Uterus (tissue), 2 donors: Measurements from ENCODE around the gene PPP2R2D.
"Not testable (repeated sequence)": the region's sequence is repeated elsewhere in the genome, so short reads cannot be mapped to it uniquely, and the experiment has no call there.

Experiments
- POLR2A ChIP-seq, 2 donors: fragments of 450-650 bp; IDR thresholded peaks; one replicate each; pipeline ENCODE4 v1.6.1; 2016; ENCODE audit warnings: antibody characterized with exemption in 2 of 2, mild to moderate bottlenecking in 1 of 2, moderate library complexity in 1 of 2
- TF ChIP-seq, protein P1 (sequence below), 4 experiments: fragments of 200-600 bp in 2 of 4; fragments of 450-650 bp in 2 of 4; sonication (generic) in 2 of 4; IDR thresholded peaks; one replicate each; pipeline ENCODE4 v1.5.1; 2016 to 2019; ENCODE audit warnings: antibody characterized with exemption in 4 of 4, mild to moderate bottlenecking in 2 of 4, moderate library complexity in 1 of 4

GRCh38 chr10:131919461-131919860 is 18.7 kb downstream of the PPP2R2D start:
- TF ChIP-seq, protein P1, sequence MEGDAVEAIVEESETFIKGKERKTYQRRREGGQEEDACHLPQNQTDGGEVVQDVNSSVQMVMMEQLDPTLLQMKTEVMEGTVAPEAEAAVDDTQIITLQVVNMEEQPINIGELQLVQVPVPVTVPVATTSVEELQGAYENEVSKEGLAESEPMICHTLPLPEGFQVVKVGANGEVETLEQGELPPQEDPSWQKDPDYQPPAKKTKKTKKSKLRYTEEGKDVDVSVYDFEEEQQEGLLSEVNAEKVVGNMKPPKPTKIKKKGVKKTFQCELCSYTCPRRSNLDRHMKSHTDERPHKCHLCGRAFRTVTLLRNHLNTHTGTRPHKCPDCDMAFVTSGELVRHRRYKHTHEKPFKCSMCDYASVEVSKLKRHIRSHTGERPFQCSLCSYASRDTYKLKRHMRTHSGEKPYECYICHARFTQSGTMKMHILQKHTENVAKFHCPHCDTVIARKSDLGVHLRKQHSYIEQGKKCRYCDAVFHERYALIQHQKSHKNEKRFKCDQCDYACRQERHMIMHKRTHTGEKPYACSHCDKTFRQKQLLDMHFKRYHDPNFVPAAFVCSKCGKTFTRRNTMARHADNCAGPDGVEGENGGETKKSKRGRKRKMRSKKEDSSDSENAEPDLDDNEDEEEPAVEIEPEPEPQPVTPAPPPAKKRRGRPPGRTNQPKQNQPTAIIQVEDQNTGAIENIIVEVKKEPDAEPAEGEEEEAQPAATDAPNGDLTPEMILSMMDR (IDR thresholded peaks at IDR 0.05), result not testable (repeated sequence)
- TF ChIP-seq POLR2A (IDR thresholded peaks at IDR 0.05), result not testable (repeated sequence)
